CD4-positive, CD25-positive, alpha-beta regulatory T cell (primary cell): ENCODE results near the gene PMEPA1. TPM values are rescaled to one million over a fixed set of nuclear protein-coding genes. Genes with fewer than 3 reads are reported as not detected.
A peak's percentile ranks its signal among the peaks of the same experiment; 100 is the strongest.

Experiments used
- ATAC-seq, 2 donors: fragments of 150-1000 bp; cut with Tn5 transposase; one replicate each; pipeline ENCODE4 v1.10.0; 2021; ENCODE audit warnings: low read depth in 2 of 2, moderate number of reproducible peaks in 2 of 2, moderate library complexity in 1 of 2
- DNase-seq, 3 donors: peaks; one replicate each; pipeline versions ENCODE4 v3.0.0 to v3.0.0-alpha.2; 2012 to 2022; ENCODE audit warnings: mixed read lengths in 1 of 3
- H3K27ac ChIP-seq: one replicate; pipeline ENCODE4 v1.7.0; 2013; ENCODE audit warnings: mild to moderate bottlenecking, low read length; ENCODE audit not compliant: insufficient read depth, poor library complexity, severe bottlenecking
- H3K27me3 ChIP-seq: one replicate; pipeline ENCODE4 v1.7.0; 2013; ENCODE audit warnings: low read length; ENCODE audit not compliant: control insufficient read depth, insufficient read depth
- H3K36me3 ChIP-seq: one replicate; pipeline ENCODE4 v1.7.0; 2013; ENCODE audit warnings: mild to moderate bottlenecking, low read length, moderate library complexity; ENCODE audit not compliant: control insufficient read depth, insufficient read depth
- H3K4me1 ChIP-seq: 2 replicates; pipeline ENCODE4 v1.7.0; 2013; ENCODE audit warnings: mild to moderate bottlenecking, low read length; ENCODE audit not compliant: insufficient read depth, control insufficient read depth, poor library complexity, severe bottlenecking
- H3K4me3 ChIP-seq: one replicate; pipeline ENCODE4 v1.7.0; 2013; ENCODE audit warnings: low read depth, mild to moderate bottlenecking, low read length, moderate library complexity
- H3K9me3 ChIP-seq, 2 experiments: 1 replicate in 1 of 2; 2 replicates in 1 of 2; pipeline ENCODE4 v1.7.0; 2013; ENCODE audit warnings: low read length in 2 of 2, mild to moderate bottlenecking in 1 of 2, moderate library complexity in 1 of 2; ENCODE audit not compliant: control insufficient read depth in 2 of 2
- H3K27ac Mint-ChIP-seq, 3 donors: one replicate each; pipeline ENCODE4 v1.8.0; 2020 to 2022; ENCODE audit warnings: mild to moderate bottlenecking in 3 of 3, mixed read lengths in 3 of 3, moderate library complexity in 2 of 3
- H3K27me3 Mint-ChIP-seq: one replicate; pipeline ENCODE4 v1.8.0; 2022; ENCODE audit warnings: mild to moderate bottlenecking, mixed read lengths
- H3K36me3 Mint-ChIP-seq: one replicate; pipeline ENCODE4 v1.8.0; 2020; ENCODE audit warnings: mixed read lengths
- H3K4me1 Mint-ChIP-seq, 4 donors: one replicate each; pipeline ENCODE4 v1.8.0; 2020 to 2022; ENCODE audit warnings: mixed read lengths in 4 of 4, mild to moderate bottlenecking in 1 of 4
- H3K4me3 Mint-ChIP-seq, 4 donors: one replicate each; pipeline ENCODE4 v1.8.0; 2020 to 2022; ENCODE audit warnings: mild to moderate bottlenecking in 4 of 4, mixed read lengths in 4 of 4, moderate library complexity in 3 of 4
- H3K9me3 Mint-ChIP-seq, 7 donors: one replicate each; pipeline ENCODE4 v1.8.0; 2020 to 2022; ENCODE audit warnings: mixed read lengths in 7 of 7, mild to moderate bottlenecking in 3 of 7, moderate library complexity in 2 of 7
- polyA plus RNA-seq, 4 donors: library from polyadenylated mRNA; unstranded; fragments of 300-500 nt; fragmentation: Illumina TruSeq; gene quantifications; one replicate each; pipeline ENCODE4 v1.2.3, GENCODE V29; 2021
- total RNA-seq: library from RNA; stranded (reverse); gene quantifications from one replicate; pipeline ENCODE4 v1.2.3, GENCODE V29; 2022

The PMEPA1 gene
- total and polyA plus RNA-seq, 5 donors from 2014 or later, result 0.36 to 4.0 (median 0.86) TPM

DNA sequence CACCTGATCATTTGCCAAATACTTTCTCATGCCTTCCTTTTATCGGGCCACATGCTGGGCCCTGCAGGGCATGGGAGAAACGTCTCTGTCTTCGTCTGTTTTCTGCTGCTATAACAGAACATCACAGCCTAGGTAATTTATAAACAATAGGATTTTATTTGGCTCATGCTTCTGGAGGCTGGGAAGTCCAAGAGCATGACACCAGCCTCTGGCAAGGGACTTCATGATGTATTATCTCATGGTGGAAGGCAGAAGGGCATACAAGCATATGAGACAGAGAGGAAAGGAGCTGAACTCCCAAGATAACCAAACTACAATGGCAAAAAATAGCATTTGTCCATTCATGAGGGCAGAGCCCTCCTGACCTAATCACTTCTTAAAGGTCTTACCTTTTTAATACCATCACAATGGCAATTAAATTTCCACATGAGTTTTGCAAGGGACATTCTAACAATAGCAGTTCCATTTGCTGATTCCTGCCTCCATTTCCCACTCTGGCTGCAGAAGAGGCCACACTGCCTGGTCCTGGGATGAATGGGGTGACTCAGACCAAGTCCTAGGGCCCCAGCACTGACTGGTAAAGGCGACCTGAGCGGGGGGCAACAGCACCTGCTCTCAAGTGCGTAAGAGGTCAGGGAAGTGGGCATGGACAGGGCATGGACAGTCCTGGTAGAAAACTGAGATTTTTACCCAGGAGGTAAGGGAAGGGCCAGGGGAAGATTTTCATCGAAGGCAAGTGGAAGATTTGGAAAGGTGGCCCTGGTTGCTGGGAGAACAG lies 84.4 kb downstream of the PMEPA1 start:
- DNase-seq, result no peak
- H3K27me3 Mint-ChIP-seq, result no peaks in the 10 kb centered on the region
- no peak for ATAC-seq
- peak overlapping the region; percentile 0 to 74 (median 18) for H3K4me3 Mint-ChIP-seq
- Histone ChIP-seq H3K27ac (no peak overlapping the region), H3K27me3 (no peaks in the 10 kb centered on the region), H3K4me1 (peaks cover 64% of the 10 kb centered on the region), H3K4me3 (no peak overlapping the region), H3K9me3 (peaks cover 0 to 8% of the 10 kb centered on the region in 2 experiments), H3K36me3 (no peaks in the 10 kb centered on the region)
- peak overlapping the region in 2 of 3 donors; percentile 67 to 83 for H3K27ac Mint-ChIP-seq
- peaks cover 0 to 6% (median 3%) of the 10 kb centered on the region in 7 donors for H3K9me3 Mint-ChIP-seq
- H3K4me1 Mint-ChIP-seq, result peaks cover 19 to 85% (median 48%) of the 10 kb centered on the region in 4 donors
- peaks cover 9% of the 10 kb centered on the region for H3K36me3 Mint-ChIP-seq

- Mint-ChIP-seq H3K36me3 (peaks cover 9% of the 10 kb centered on the region), H3K27ac (no peak overlapping the region), H3K27me3 (no peaks in the 10 kb centered on the region), H3K4me1 (peaks cover 19 to 85% (median 45%) of the 10 kb centered on the region in 4 donors), H3K4me3 (peak overlapping the region in 1 of 4 donors; percentile 79), H3K9me3 (peaks cover 0 to 6% (median 1%) of the 10 kb centered on the region in 7 donors)
- peaks cover 65% of the 10 kb centered on the region for H3K4me1 ChIP-seq
- H3K4me3 ChIP-seq, result no peak overlapping the region
- peaks cover 0 to 8% of the 10 kb centered on the region in 2 experiments for H3K9me3 ChIP-seq
- DNase-seq (no peak), ATAC-seq (no peak)
- H3K27ac ChIP-seq, result no peak overlapping the region
- no peaks in the 10 kb centered on the region for H3K36me3 ChIP-seq
- no peaks in the 10 kb centered on the region for H3K27me3 ChIP-seq
Measured at GRCh38 chr20:57624124-57624523, 85.7 kb downstream of the PMEPA1 start.

DNA sequence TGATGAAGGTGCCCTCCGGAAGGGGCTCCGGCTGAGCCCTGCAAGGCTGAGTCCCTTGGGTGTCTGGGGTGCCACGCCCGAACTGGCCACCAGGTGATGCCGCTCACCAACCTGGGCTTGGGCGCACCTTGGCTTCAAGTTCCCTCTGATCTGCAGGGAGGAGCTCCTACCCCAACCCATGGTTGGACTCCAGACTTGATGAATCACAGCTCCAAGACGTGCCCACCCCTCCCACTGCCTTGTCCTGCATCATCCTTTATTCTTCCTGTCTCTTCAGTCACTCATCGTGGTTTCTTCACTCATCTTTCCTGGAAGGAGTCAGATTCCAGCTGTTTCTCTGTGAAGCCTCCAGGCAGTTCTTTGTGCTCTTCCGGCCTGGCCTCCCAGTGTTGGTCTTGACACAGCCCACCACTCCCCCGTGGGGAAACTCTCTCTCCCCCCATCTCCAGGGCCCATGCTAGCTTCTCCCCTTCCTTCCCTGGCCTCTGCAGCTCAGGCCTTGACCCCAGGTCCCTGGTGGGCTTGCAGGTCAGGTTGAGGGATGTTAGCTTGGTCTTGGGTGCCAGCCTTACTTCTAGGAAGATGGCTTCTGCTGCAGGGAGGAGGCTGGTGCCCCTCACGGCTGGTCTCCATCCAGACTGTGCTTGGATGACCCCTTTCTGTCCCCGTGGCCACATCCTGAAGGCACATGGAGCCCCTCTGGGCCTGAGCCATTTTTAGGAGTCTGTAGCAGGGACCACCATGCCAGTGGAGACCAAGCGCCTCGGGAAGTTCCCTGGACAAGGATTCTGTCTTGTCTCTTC lies 87.0 kb downstream of the PMEPA1 start:
- H3K4me1 ChIP-seq, result peaks cover 65% of the 10 kb centered on the region
- H3K36me3 Mint-ChIP-seq, result peaks cover 9% of the 10 kb centered on the region
- H3K4me3 Mint-ChIP-seq, result peak overlapping the region; percentile 59 to 79 (median 74)
- peaks cover 12 to 89% (median 45%) of the 10 kb centered on the region in 4 donors for H3K4me1 Mint-ChIP-seq
- H3K36me3 ChIP-seq, result no peaks in the 10 kb centered on the region
- H3K27me3 ChIP-seq, result no peaks in the 10 kb centered on the region
- no peaks in the 10 kb centered on the region for H3K27me3 Mint-ChIP-seq
- H3K27ac Mint-ChIP-seq, result peak overlapping the region; percentile 80 to 85 (median 83)
- peaks cover 0 to 8% of the 10 kb centered on the region in 2 experiments for H3K9me3 ChIP-seq
- peak; percentile 54 to 74 (median 69) for DNase-seq
- ATAC-seq, result peak; percentile 19 to 28
- no peak overlapping the region for H3K4me3 ChIP-seq
- no peak overlapping the region for H3K27ac ChIP-seq
- H3K9me3 Mint-ChIP-seq, result peaks cover 0 to 6% (median 1%) of the 10 kb centered on the region in 7 donors

DNA sequence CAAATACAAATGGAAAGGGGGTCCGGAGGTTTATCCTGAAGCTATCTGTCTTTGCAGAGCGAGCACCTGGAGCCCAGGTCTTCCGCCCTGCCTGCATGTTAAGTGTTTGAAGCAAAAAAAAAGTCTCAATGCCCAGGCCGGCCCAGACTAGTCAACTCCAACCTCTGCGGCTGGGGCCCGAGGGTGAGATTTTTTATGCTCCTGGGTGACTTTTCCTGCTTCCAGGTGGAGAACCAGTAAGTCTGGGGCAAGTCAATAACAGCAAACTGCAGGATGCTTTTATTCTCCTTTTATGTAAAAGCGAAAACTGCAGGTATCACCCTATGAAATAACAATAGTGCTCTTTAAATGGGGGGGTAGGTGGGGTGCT lies 87.6 kb downstream of the PMEPA1 start:
- DNase-seq, result no peak
- H3K4me3 ChIP-seq, result no peak overlapping the region
- H3K9me3 ChIP-seq, result peaks cover 0 to 8% of the 10 kb centered on the region in 2 experiments
- no peaks in the 10 kb centered on the region for H3K27me3 ChIP-seq
- no peak overlapping the region for H3K27ac ChIP-seq
- H3K36me3 ChIP-seq, result no peaks in the 10 kb centered on the region
- peak overlapping the region in 3 of 4 donors; percentile 59 to 77 (median 70) for H3K4me3 Mint-ChIP-seq
- ATAC-seq, result no peak
- H3K27ac Mint-ChIP-seq, result peak overlapping the region; percentile 80 to 85 (median 83)
- H3K27me3 Mint-ChIP-seq, result no peaks in the 10 kb centered on the region
- peaks cover 65% of the 10 kb centered on the region for H3K4me1 ChIP-seq
- H3K36me3 Mint-ChIP-seq, result peaks cover 9% of the 10 kb centered on the region
- H3K9me3 Mint-ChIP-seq, result peaks cover 0 to 6% (median 1%) of the 10 kb centered on the region in 7 donors
- peaks cover 10 to 89% (median 45%) of the 10 kb centered on the region in 4 donors for H3K4me1 Mint-ChIP-seq

- no peaks in the 10 kb centered on the region for H3K27me3 ChIP-seq
- ATAC-seq, result no peak
- H3K4me3 ChIP-seq, result peak overlapping the region; percentile 45
- Mint-ChIP-seq H3K27me3 (no peaks in the 10 kb centered on the region), H3K4me1 (peaks cover 10 to 89% (median 45%) of the 10 kb centered on the region in 4 donors), H3K27ac (peak overlapping the region; percentile 96 to 99 (median 97)), H3K9me3 (peaks cover 0 to 6% (median 1%) of the 10 kb centered on the region in 7 donors), H3K36me3 (peaks cover 9% of the 10 kb centered on the region), H3K4me3 (peak overlapping the region; percentile 87 to 98 (median 93))
- peaks cover 0 to 8% of the 10 kb centered on the region in 2 experiments for H3K9me3 ChIP-seq
- H3K36me3 ChIP-seq, result no peaks in the 10 kb centered on the region
- peak overlapping the region; percentile 91 for H3K27ac ChIP-seq
- no peak for DNase-seq
- H3K4me1 ChIP-seq, result peaks cover 65% of the 10 kb centered on the region
Measured at GRCh38 chr20:57621421-57622200, 88.2 kb downstream of the PMEPA1 start.

DNA sequence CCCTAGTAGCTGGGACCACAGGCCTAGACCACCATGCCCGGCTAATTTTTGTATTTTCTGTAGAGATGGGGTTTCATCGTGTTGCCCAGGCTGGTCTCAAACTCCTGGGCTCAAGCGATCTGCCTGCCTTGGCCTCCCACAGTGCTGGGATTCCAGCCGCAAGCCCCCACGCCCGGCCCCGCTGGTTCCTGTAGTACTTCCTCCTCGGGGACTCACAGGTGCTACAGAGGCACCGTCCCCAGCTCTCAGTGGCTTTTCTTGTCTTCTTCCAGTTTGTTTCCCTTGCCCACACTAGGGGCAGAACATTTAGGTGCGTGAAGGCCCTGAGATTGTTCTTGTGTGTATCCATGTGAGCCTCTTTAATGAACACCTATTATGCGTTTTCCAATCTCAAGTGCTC lies 88.8 kb downstream of the PMEPA1 start:
- Histone ChIP-seq H3K27ac (peak overlapping the region; percentile 91), H3K9me3 (peaks cover 0 to 8% of the 10 kb centered on the region in 2 experiments), H3K4me3 (peak overlapping the region; percentile 89), H3K27me3 (no peaks in the 10 kb centered on the region), H3K36me3 (peaks cover 3% of the 10 kb centered on the region), H3K4me1 (peaks cover 68% of the 10 kb centered on the region)
- Mint-ChIP-seq H3K36me3 (peaks cover 9% of the 10 kb centered on the region), H3K27me3 (no peaks in the 10 kb centered on the region), H3K4me1 (peaks cover 10 to 88% (median 41%) of the 10 kb centered on the region in 4 donors), H3K9me3 (peaks cover 0 to 6% (median 1%) of the 10 kb centered on the region in 7 donors), H3K27ac (peak overlapping the region; percentile 96 to 99 (median 97)), H3K4me3 (peak overlapping the region; percentile 87 to 98 (median 93))
- DNase-seq, result peak in 1 of 3 donors; percentile 30
- no peak for ATAC-seq
